Measurements from ENCODE around the gene SMAGP.

DNA sequence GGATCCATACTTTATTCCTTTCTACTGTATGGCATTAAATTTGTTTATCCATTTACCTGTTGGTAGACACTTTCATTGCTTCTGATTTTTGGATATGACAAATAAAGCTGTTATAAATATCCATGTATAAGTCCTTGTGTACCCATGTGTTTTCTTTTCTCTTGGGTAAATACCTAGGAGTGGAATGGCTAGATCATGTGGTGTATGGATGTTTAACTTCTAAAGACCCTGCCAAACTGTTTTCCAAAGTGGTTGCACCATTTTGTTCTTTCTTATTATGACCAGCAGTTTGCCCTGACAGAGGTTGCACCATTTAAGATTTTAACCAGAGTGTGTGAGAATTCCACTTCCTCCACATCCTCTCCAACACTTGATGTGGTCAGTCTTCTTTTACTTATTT is 37.6 kb downstream of the SMAGP start:
- TF ChIP-seq, protein P1, sequence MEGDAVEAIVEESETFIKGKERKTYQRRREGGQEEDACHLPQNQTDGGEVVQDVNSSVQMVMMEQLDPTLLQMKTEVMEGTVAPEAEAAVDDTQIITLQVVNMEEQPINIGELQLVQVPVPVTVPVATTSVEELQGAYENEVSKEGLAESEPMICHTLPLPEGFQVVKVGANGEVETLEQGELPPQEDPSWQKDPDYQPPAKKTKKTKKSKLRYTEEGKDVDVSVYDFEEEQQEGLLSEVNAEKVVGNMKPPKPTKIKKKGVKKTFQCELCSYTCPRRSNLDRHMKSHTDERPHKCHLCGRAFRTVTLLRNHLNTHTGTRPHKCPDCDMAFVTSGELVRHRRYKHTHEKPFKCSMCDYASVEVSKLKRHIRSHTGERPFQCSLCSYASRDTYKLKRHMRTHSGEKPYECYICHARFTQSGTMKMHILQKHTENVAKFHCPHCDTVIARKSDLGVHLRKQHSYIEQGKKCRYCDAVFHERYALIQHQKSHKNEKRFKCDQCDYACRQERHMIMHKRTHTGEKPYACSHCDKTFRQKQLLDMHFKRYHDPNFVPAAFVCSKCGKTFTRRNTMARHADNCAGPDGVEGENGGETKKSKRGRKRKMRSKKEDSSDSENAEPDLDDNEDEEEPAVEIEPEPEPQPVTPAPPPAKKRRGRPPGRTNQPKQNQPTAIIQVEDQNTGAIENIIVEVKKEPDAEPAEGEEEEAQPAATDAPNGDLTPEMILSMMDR (IDR thresholded peaks at IDR 0.05; ENCODE audit: low read length), result no peak
- no peak for TF ChIP-seq EZH2 (IDR thresholded peaks at IDR 0.05; ENCODE audit: borderline replicate concordance, low read length)

All from OCI-LY1 (cell line).